Right atrium auricular region (tissue), 2 donors: ENCODE measurements around the gene ZAR1L. TPM values are rescaled to one million over a fixed set of nuclear protein-coding genes. Genes with fewer than 3 reads are reported as not detected.
A peak's percentile ranks its signal among the peaks of the same experiment; 100 is the strongest.

ENCODE experiments used
- DNase-seq: peaks from one replicate; pipeline ENCODE4 v3.0.0-alpha.2; 2019; ENCODE audit warnings: low spot score
- H3K27ac ChIP-seq, 2 donors: fragments of 200-600 bp; sonication (generic); 1 replicate in 1 of 2; 2 replicates in 1 of 2; pipeline ENCODE4 v1.5.1; 2016 to 2019
- H3K27me3 ChIP-seq, 2 donors: fragments of 200-600 bp; sonication (generic); one replicate each; pipeline versions ENCODE4 v1.5.1 to v1.6.0; 2017 to 2019
- H3K36me3 ChIP-seq: fragments of 200-600 bp; sonication (generic); one replicate; pipeline ENCODE4 v1.5.1; 2016
- H3K4me1 ChIP-seq, 2 donors: fragments of 200-600 bp; sonication (generic); one replicate each; pipeline versions ENCODE4 v1.5.1 to v1.6.0; 2017 to 2019
- H3K4me3 ChIP-seq, 2 donors: fragments of 200-600 bp; sonication (generic); 1 replicate in 1 of 2; 2 replicates in 1 of 2; pipeline ENCODE4 v1.5.1; 2017 to 2019; ENCODE audit warnings: mild to moderate bottlenecking in 1 of 2, moderate library complexity in 1 of 2
- H3K9me3 ChIP-seq, 2 donors: fragments of 200-600 bp; sonication (generic); one replicate each; pipeline ENCODE4 v1.5.1; 2019
- CTCF ChIP-seq, 2 donors: fragments of 200-600 bp; sonication (generic); IDR thresholded peaks; one replicate each; pipeline ENCODE4 v1.5.1; 2019; ENCODE audit warnings: antibody characterized with exemption in 2 of 2
- total RNA-seq, 2 donors: library from RNA; depleted of rRNA; stranded (reverse); fragments of >200 nt; gene quantifications; one replicate each; pipeline ENCODE4 v1.1.0, GENCODE V29; 2016

ZAR1L gene
- total RNA-seq, 2 donors from 2014 or later: not detected

GRCh38 chr13:32254416-32254815 is 60.7 kb downstream of the ZAR1L start:
- H3K27ac ChIP-seq: peak overlapping the region; percentile 79 to 87
- H3K4me1 ChIP-seq: peaks cover 0 to 35% of the 10 kb centered on the region in 2 donors
- no peaks in the 10 kb centered on the region for H3K9me3 ChIP-seq
- no peak for TF ChIP-seq CTCF (IDR thresholded peaks at IDR 0.05)
- peaks cover 10% of the 10 kb centered on the region for H3K36me3 ChIP-seq
- peak overlapping the region; percentile 11 to 38 for H3K4me3 ChIP-seq
- H3K27me3 ChIP-seq: no peaks in the 10 kb centered on the region
- DNase-seq: no peak

GRCh38 chr13:32253911-32254399 is 61.2 kb downstream of the ZAR1L start:
- peak overlapping the region; percentile 11 to 38 for H3K4me3 ChIP-seq
- peak overlapping the region; percentile 79 to 87 for H3K27ac ChIP-seq
- DNase-seq: no peak
- no peaks in the 10 kb centered on the region for H3K9me3 ChIP-seq
- no peaks in the 10 kb centered on the region for H3K27me3 ChIP-seq
- TF ChIP-seq CTCF (IDR thresholded peaks at IDR 0.05): no peak
- peaks cover 0 to 31% of the 10 kb centered on the region in 2 donors for H3K4me1 ChIP-seq
- peaks cover 11% of the 10 kb centered on the region for H3K36me3 ChIP-seq

Other genes with a start within 250 kb of the ZAR1L start
- under 1 TPM; 0.15 to 0.24 TPM for gene BRCA2, start 145 bp upstream of the ZAR1L start, total RNA-seq
- 1 to 10 TPM; 3.4 to 5.7 TPM for gene N4BP2L1, start 112.8 kb upstream of the ZAR1L start, total RNA-seq
- 10 to 100 TPM; 92.8 to 97.5 TPM for gene N4BP2L2, start 223.4 kb upstream of the ZAR1L start, total RNA-seq